GM18499 (cell line): ENCODE results near the gene FAM184A.

ENCODE experiments used
- ATAC-seq: cut with Tn5 transposase; IDR thresholded peaks from one replicate; pipeline ENCODE4 v1.9.1; 2021; ENCODE audit warnings: moderate number of reproducible peaks; ENCODE audit not compliant: insufficient read depth, unreplicated experiment

The FAM184A gene

GRCh38 chr6:118923035-118923434 lies 155.4 kb downstream of the FAM184A start:
- no peak for ATAC-seq

- no peak for ATAC-seq
Measured at GRCh38 chr6:118921084-118921483, 157.4 kb downstream of the FAM184A start.

GRCh38 chr6:118918329-118918725 lies 160.1 kb downstream of the FAM184A start:
- no peak for ATAC-seq

- no peak for ATAC-seq
Measured at GRCh38 chr6:118917546-118918328, 160.7 kb downstream of the FAM184A start.

GRCh38 chr6:118914598-118914997 lies 163.9 kb downstream of the FAM184A start:
- no peak for ATAC-seq

GRCh38 chr6:118913161-118913560 lies 165.3 kb downstream of the FAM184A start:
- ATAC-seq: no peak

GRCh38 chr6:118912646-118913045 lies 165.8 kb downstream of the FAM184A start:
- no peak for ATAC-seq
